COLO668 (cell line): ENCODE data around the gene CPA5.
"Not testable (repeated sequence)": the region's sequence is repeated elsewhere in the genome, so short reads cannot be mapped to it uniquely, and the experiment has no call there.

ENCODE experiments used
- DNase-seq: peaks from one replicate; lab custom pipeline; 2025; ENCODE audit not compliant: unreplicated experiment; lab: John Stamatoyannopoulos, UW

CPA5 gene

GRCh38 chr7:130344271-130344866 lies at the start of gene CPA5:
Gene CPA5, plus strand, starts transcription at chr7:130344816. Its CDS starts 1,670 bp downstream, at chr7:130346486.
- DNase-seq = no peak

GRCh38 chr7:130296221-130296951 lies 48.2 kb upstream of the CPA5 start:
- no peak for DNase-seq

GRCh38 chr7:130297628-130298543 lies 46.7 kb upstream of the CPA5 start:
- DNase-seq = no peak

- DNase-seq = no peak
Measured at GRCh38 chr7:130298544-130299326, 45.9 kb upstream of the CPA5 start.

- DNase-seq = no peak
Measured at GRCh38 chr7:130299866-130300265, 44.8 kb upstream of the CPA5 start.

GRCh38 chr7:130301501-130302020 lies 43.1 kb upstream of the CPA5 start:
- DNase-seq = no peak

GRCh38 chr7:130302649-130303048 lies 42.0 kb upstream of the CPA5 start:
- DNase-seq = no peak

- DNase-seq = no peak
Measured at GRCh38 chr7:130303127-130303526, 41.5 kb upstream of the CPA5 start.

- no peak for DNase-seq
Measured at GRCh38 chr7:130303551-130303950, 41.1 kb upstream of the CPA5 start.

GRCh38 chr7:130303982-130304381 lies 40.6 kb upstream of the CPA5 start:
- no peak for DNase-seq

- DNase-seq = no peak
Measured at GRCh38 chr7:130304878-130305277, 39.7 kb upstream of the CPA5 start.

GRCh38 chr7:130305433-130306042 lies 39.1 kb upstream of the CPA5 start:
- no peak for DNase-seq

GRCh38 chr7:130309986-130310385 lies 34.6 kb upstream of the CPA5 start:
- no peak for DNase-seq

GRCh38 chr7:130314305-130314704 lies 30.3 kb upstream of the CPA5 start:
- no peak for DNase-seq

GRCh38 chr7:130319541-130319940 lies 25.1 kb upstream of the CPA5 start:
- DNase-seq = no peak

GRCh38 chr7:130321542-130322229 lies 22.9 kb upstream of the CPA5 start:
- DNase-seq = not testable (repeated sequence)

GRCh38 chr7:130322615-130323014 lies 22.0 kb upstream of the CPA5 start:
- no peak for DNase-seq

GRCh38 chr7:130324306-130324943 lies 20.2 kb upstream of the CPA5 start:
- DNase-seq = no peak

GRCh38 chr7:130329681-130330080 lies 14.9 kb upstream of the CPA5 start:
- DNase-seq = no peak
